Measurements from ENCODE around the gene COL27A1.

The COL27A1 gene

GRCh38 chr9:114270120-114270975, 115.0 kb downstream of the COL27A1 start:
- FAIRE-seq (no peak), DNase-seq (ENCODE audit: insufficient read length, low spot score) (no peak)
- TF ChIP-seq CTCF (IDR thresholded peaks at IDR 0.05; ENCODE audit: insufficient read depth, missing control alignments) = no peak

- DNase-seq (ENCODE audit: insufficient read length, low spot score) (no peak), FAIRE-seq (no peak)
- peak; percentile 60 for TF ChIP-seq CTCF (IDR thresholded peaks at IDR 0.05; ENCODE audit: insufficient read depth, missing control alignments)
These were observed 116.5 kb downstream of the COL27A1 start for GRCh38 chr9:114271556-114272510.

GRCh38 chr9:114272739-114273431, 117.5 kb downstream of the COL27A1 start:
- TF ChIP-seq CTCF (IDR thresholded peaks at IDR 0.05; ENCODE audit: insufficient read depth, missing control alignments) = no peak
- DNase-seq (ENCODE audit: insufficient read length, low spot score) = no peak
- FAIRE-seq = no peak

GRCh38 chr9:114273461-114273881, 118.1 kb downstream of the COL27A1 start:
- DNase-seq (ENCODE audit: insufficient read length, low spot score) (no peak), FAIRE-seq (no peak)
- TF ChIP-seq CTCF (IDR thresholded peaks at IDR 0.05; ENCODE audit: insufficient read depth, missing control alignments) = no peak

GRCh38 chr9:114274217-114274616, 118.9 kb downstream of the COL27A1 start:
- FAIRE-seq = no peak
- no peak for TF ChIP-seq CTCF (IDR thresholded peaks at IDR 0.05; ENCODE audit: insufficient read depth, missing control alignments)
- no peak for DNase-seq (ENCODE audit: insufficient read length, low spot score)

- no peak for DNase-seq (ENCODE audit: insufficient read length, low spot score)
- no peak for TF ChIP-seq CTCF (IDR thresholded peaks at IDR 0.05; ENCODE audit: insufficient read depth, missing control alignments)
- no peak for FAIRE-seq
These were observed 120.1 kb downstream of the COL27A1 start for GRCh38 chr9:114275246-114276004.
